UCSD-AML1 (cell line): ENCODE measurements around the gene GLP2R.
A peak's percentile ranks its signal among the peaks of the same experiment; 100 is the strongest.

Source experiments
- DNase-seq: peaks from one replicate; lab custom pipeline; 2025; ENCODE audit not compliant: unreplicated experiment; lab: John Stamatoyannopoulos, UW

The GLP2R gene

GRCh38 chr17:9854255-9854654 is 28.5 kb downstream of the GLP2R start:
- no peak for DNase-seq

GRCh38 chr17:9855036-9855435 is 29.3 kb downstream of the GLP2R start:
- DNase-seq: no peak

- DNase-seq: no peak
Measured at GRCh38 chr17:9859781-9860180, 34.1 kb downstream of the GLP2R start.

- no peak for DNase-seq
Measured at GRCh38 chr17:9860851-9861250, 35.1 kb downstream of the GLP2R start.

- no peak for DNase-seq
Measured at GRCh38 chr17:9862220-9862619, 36.5 kb downstream of the GLP2R start.

GRCh38 chr17:9862949-9863348 is 37.2 kb downstream of the GLP2R start:
- DNase-seq: no peak

GRCh38 chr17:9865586-9865985 is 39.9 kb downstream of the GLP2R start:
- no peak for DNase-seq

- DNase-seq: no peak
Measured at GRCh38 chr17:9868552-9868951, 42.8 kb downstream of the GLP2R start.

- no peak for DNase-seq
Measured at GRCh38 chr17:9872852-9873251, 47.1 kb downstream of the GLP2R start.

GRCh38 chr17:9874722-9875121 is 49.0 kb downstream of the GLP2R start:
- DNase-seq: no peak

- no peak for DNase-seq
Measured at GRCh38 chr17:9875441-9875840, 49.7 kb downstream of the GLP2R start.

- DNase-seq: no peak
Measured at GRCh38 chr17:9878356-9878755, 52.6 kb downstream of the GLP2R start.

- no peak for DNase-seq
Measured at GRCh38 chr17:9878786-9879525, 53.2 kb downstream of the GLP2R start.

GRCh38 chr17:9880582-9880999 is 54.9 kb downstream of the GLP2R start:
- DNase-seq: no peak

GRCh38 chr17:9883451-9883850 is 57.7 kb downstream of the GLP2R start:
- DNase-seq: no peak

GRCh38 chr17:9886141-9886930 is 60.6 kb downstream of the GLP2R start:
- DNase-seq: no peak

GRCh38 chr17:9887508-9887907 is 61.8 kb downstream of the GLP2R start:
- DNase-seq: no peak

- peak; percentile 45 for DNase-seq
Measured at GRCh38 chr17:9890124-9890523, 64.4 kb downstream of the GLP2R start.

- DNase-seq: no peak
Measured at GRCh38 chr17:9893411-9894012, 67.8 kb downstream of the GLP2R start.

GRCh38 chr17:9894231-9894630 is 68.5 kb downstream of the GLP2R start:
- no peak for DNase-seq

GRCh38 chr17:9895923-9896322 is 70.2 kb downstream of the GLP2R start:
- DNase-seq: no peak

GRCh38 chr17:9897372-9897968 is 71.7 kb downstream of the GLP2R start:
- DNase-seq: no peak
